HepG2 (cell line): Measurements from ENCODE around the gene CLIC1. TPM values are rescaled to one million over a fixed set of nuclear protein-coding genes. Genes with fewer than 3 reads are reported as not detected.

Experiments
- HDAC2 ChIP-seq: sonication (generic); formaldehyde crosslinking; IDR thresholded peaks from 2 replicates; pipeline ENCODE4 v1.4.0; 2020; ENCODE audit warnings: missing genetic modification reagents
- KLF13 ChIP-seq: sonication (generic); formaldehyde crosslinking; IDR thresholded peaks from 2 replicates; pipeline ENCODE4 v1.4.0; 2020; ENCODE audit warnings: mild to moderate bottlenecking, missing genetic modification reagents
- NAIF1 ChIP-seq: sonication (generic); formaldehyde crosslinking; IDR thresholded peaks from 2 replicates; pipeline ENCODE4 v1.5.0; 2020; ENCODE audit warnings: mild to moderate bottlenecking, missing genetic modification reagents, borderline replicate concordance
- NR2F2 ChIP-seq: IDR thresholded peaks from 2 replicates; pipeline ENCODE4 v1.6.1; 2012; ENCODE audit warnings: low read depth, inconsistent platforms, borderline replicate concordance
- PAF1 ChIP-seq: IDR thresholded peaks from 2 replicates; pipeline ENCODE4 v1.6.1; 2016; ENCODE audit warnings: missing genetic modification reagents, missing compliant biosample characterization
- PHF8 ChIP-seq: sonication (generic); formaldehyde crosslinking; IDR thresholded peaks from 2 replicates; pipeline ENCODE4 v1.5.0; 2020; ENCODE audit warnings: missing genetic modification reagents
- REXO4 ChIP-seq: sonication (generic); formaldehyde crosslinking; IDR thresholded peaks from 2 replicates; pipeline ENCODE4 v1.8.0; 2022; ENCODE audit warnings: missing genetic modification reagents, mild to moderate bottlenecking, borderline replicate concordance
- SOX5 ChIP-seq: IDR thresholded peaks from 2 replicates; pipeline ENCODE4 v1.6.1; 2016; ENCODE audit warnings: borderline replicate concordance
- SP1 ChIP-seq, 2 experiments: fragments of 450-650 bp in 1 of 2; sonication (generic) in 1 of 2; formaldehyde crosslinking in 1 of 2; IDR thresholded peaks; 2 replicates each; pipeline versions ENCODE4 v1.4.0 to v1.6.1; 2016 to 2020; ENCODE audit warnings: missing genetic modification reagents in 1 of 2
- TCF7 ChIP-seq: sonication (generic); IDR thresholded peaks from 2 replicates; pipeline ENCODE4 v1.6.1; 2016; ENCODE audit warnings: antibody characterized with exemption, low read depth
- ZBTB4 ChIP-seq: sonication (generic); formaldehyde crosslinking; IDR thresholded peaks from 2 replicates; pipeline ENCODE4 v1.4.0; 2020; ENCODE audit warnings: missing genetic modification reagents, mild to moderate bottlenecking, borderline replicate concordance
- ZNF235 ChIP-seq: sonication (generic); formaldehyde crosslinking; IDR thresholded peaks from 2 replicates; pipeline ENCODE4 v1.8.1; 2023; ENCODE audit warnings: mild to moderate bottlenecking, missing genetic modification reagents, borderline replicate concordance
- ZNF335 ChIP-seq: sonication (generic); formaldehyde crosslinking; IDR thresholded peaks from 2 replicates; pipeline ENCODE4 v1.4.0; 2020; ENCODE audit warnings: missing genetic modification reagents
- ZNF431 ChIP-seq: sonication (generic); formaldehyde crosslinking; IDR thresholded peaks from 2 replicates; pipeline ENCODE4 v1.9.0; 2022; ENCODE audit warnings: missing genetic modification reagents, low read depth, mild to moderate bottlenecking, borderline replicate concordance
- ZNF724P ChIP-seq: sonication (generic); formaldehyde crosslinking; IDR thresholded peaks from 2 replicates; pipeline ENCODE4 v1.8.0; 2022; ENCODE audit warnings: missing genetic modification reagents, borderline replicate concordance
- ZSCAN12 ChIP-seq: sonication (generic); formaldehyde crosslinking; IDR thresholded peaks from 2 replicates; pipeline ENCODE4 v1.9.0; 2021; ENCODE audit warnings: mild to moderate bottlenecking, missing genetic modification reagents
- polyA plus RNA-seq, 8 experiments: library from polyadenylated mRNA; depleted of rRNA in 3 of 8; stranded (reverse) in 7 of 8; unstranded in 1 of 8; fragments of >200 nt; fragmentation: Illumina TruSeq in 4 of 8; extraction: Trizol in 4 of 8; gene quantifications; 2 replicates each; pipeline versions ENCODE4 v1.2.1 to v1.2.3, GENCODE V29; 2011 to 2016; ENCODE audit warnings: low read depth in 4 of 8, missing spikeins in 1 of 8, mixed read lengths in 1 of 8; ENCODE audit not compliant: insufficient read depth in 1 of 8
- total RNA-seq, 5 experiments: library from RNA; depleted of rRNA; stranded (reverse); fragments of >200 nt; fragmentation: Illumina TruSeq; extraction: Trizol; gene quantifications; 2 replicates each; pipeline ENCODE4 v1.2.3, GENCODE V29; 2016; ENCODE audit warnings: low read depth in 1 of 5
- TF ChIP-seq, protein P1 (sequence below): sonication (generic); formaldehyde crosslinking; IDR thresholded peaks from 2 replicates; pipeline ENCODE4 v1.5.0; 2020; ENCODE audit warnings: mild to moderate bottlenecking, missing genetic modification reagents, borderline replicate concordance
- TF ChIP-seq, protein P2 (sequence below): sonication (generic); formaldehyde crosslinking; IDR thresholded peaks from 2 replicates; pipeline ENCODE4 v1.5.1; 2020; ENCODE audit warnings: mild to moderate bottlenecking, moderate library complexity, missing genetic modification reagents
- TF ChIP-seq, protein P3 (sequence below): sonication (generic); formaldehyde crosslinking; IDR thresholded peaks from 2 replicates; pipeline ENCODE4 v1.4.0; 2020; ENCODE audit warnings: missing genetic modification reagents

Gene CLIC1
- total and polyA plus RNA-seq, 2 of the 13 experiments (the other 11 are each of a cell fraction or from before 2014, with no cell fraction given) = 602 to 891 TPM

- TF ChIP-seq PAF1 (CRISPR knock-in tag) = no peak
- TF ChIP-seq HDAC2 = no peak
- TF ChIP-seq, protein P1, sequence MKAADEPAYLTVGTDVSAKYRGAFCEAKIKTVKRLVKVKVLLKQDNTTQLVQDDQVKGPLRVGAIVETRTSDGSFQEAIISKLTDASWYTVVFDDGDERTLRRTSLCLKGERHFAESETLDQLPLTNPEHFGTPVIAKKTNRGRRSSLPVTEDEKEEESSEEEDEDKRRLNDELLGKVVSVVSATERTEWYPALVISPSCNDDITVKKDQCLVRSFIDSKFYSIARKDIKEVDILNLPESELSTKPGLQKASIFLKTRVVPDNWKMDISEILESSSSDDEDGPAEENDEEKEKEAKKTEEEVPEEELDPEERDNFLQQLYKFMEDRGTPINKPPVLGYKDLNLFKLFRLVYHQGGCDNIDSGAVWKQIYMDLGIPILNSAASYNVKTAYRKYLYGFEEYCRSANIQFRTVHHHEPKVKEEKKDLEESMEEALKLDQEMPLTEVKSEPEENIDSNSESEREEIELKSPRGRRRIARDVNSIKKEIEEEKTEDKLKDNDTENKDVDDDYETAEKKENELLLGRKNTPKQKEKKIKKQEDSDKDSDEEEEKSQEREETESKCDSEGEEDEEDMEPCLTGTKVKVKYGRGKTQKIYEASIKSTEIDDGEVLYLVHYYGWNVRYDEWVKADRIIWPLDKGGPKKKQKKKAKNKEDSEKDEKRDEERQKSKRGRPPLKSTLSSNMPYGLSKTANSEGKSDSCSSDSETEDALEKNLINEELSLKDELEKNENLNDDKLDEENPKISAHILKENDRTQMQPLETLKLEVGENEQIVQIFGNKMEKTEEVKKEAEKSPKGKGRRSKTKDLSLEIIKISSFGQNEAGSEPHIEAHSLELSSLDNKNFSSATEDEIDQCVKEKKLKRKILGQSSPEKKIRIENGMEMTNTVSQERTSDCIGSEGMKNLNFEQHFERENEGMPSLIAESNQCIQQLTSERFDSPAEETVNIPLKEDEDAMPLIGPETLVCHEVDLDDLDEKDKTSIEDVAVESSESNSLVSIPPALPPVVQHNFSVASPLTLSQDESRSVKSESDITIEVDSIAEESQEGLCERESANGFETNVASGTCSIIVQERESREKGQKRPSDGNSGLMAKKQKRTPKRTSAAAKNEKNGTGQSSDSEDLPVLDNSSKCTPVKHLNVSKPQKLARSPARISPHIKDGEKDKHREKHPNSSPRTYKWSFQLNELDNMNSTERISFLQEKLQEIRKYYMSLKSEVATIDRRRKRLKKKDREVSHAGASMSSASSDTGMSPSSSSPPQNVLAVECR (CRISPR knock-in tag) = peak; percentile 15; the same call in 1 of the 2 replicates
- TF ChIP-seq ZNF335 (CRISPR knock-in tag) = no peak
- TF ChIP-seq REXO4 (CRISPR knock-in tag) = no peak
- TF ChIP-seq ZNF431 (CRISPR knock-in tag) = no peak
- no peak for TF ChIP-seq NR2F2
- TF ChIP-seq, protein P2, sequence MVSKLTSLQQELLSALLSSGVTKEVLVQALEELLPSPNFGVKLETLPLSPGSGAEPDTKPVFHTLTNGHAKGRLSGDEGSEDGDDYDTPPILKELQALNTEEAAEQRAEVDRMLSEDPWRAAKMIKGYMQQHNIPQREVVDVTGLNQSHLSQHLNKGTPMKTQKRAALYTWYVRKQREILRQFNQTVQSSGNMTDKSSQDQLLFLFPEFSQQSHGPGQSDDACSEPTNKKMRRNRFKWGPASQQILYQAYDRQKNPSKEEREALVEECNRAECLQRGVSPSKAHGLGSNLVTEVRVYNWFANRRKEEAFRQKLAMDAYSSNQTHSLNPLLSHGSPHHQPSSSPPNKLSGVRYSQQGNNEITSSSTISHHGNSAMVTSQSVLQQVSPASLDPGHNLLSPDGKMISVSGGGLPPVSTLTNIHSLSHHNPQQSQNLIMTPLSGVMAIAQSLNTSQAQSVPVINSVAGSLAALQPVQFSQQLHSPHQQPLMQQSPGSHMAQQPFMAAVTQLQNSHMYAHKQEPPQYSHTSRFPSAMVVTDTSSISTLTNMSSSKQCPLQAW = no peak
- TF ChIP-seq TCF7 = peak; percentile 71
- no peak for TF ChIP-seq ZNF724P (CRISPR knock-in tag)
- no peak for TF ChIP-seq ZNF235 (CRISPR knock-in tag)
- no peak for TF ChIP-seq SOX5 (CRISPR knock-in tag)
- no peak for TF ChIP-seq ZBTB4 (CRISPR knock-in tag)
- TF ChIP-seq KLF13 (CRISPR knock-in tag) = no peak
- no peak for TF ChIP-seq ZSCAN12 (CRISPR knock-in tag)
- TF ChIP-seq, protein P3, sequence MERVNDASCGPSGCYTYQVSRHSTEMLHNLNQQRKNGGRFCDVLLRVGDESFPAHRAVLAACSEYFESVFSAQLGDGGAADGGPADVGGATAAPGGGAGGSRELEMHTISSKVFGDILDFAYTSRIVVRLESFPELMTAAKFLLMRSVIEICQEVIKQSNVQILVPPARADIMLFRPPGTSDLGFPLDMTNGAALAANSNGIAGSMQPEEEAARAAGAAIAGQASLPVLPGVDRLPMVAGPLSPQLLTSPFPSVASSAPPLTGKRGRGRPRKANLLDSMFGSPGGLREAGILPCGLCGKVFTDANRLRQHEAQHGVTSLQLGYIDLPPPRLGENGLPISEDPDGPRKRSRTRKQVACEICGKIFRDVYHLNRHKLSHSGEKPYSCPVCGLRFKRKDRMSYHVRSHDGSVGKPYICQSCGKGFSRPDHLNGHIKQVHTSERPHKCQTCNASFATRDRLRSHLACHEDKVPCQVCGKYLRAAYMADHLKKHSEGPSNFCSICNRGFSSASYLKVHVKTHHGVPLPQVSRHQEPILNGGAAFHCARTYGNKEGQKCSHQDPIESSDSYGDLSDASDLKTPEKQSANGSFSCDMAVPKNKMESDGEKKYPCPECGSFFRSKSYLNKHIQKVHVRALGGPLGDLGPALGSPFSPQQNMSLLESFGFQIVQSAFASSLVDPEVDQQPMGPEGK (CRISPR knock-in tag) = peak; percentile 62
- TF ChIP-seq NAIF1 (CRISPR knock-in tag) = no peak
- TF ChIP-seq PHF8 (CRISPR knock-in tag) = no peak
- TF ChIP-seq SP1 (IDR thresholded peaks at IDR 0.05) = no peak
- TF ChIP-seq SP1 (CRISPR knock-in tag; IDR thresholded peaks at IDR 0.05) = no peak
These were observed 22.2 kb downstream of the CLIC1 start (continued) for GRCh38 chr6:31713991-31714684.
